ENCODE data around the gene TSC1.

TSC1 gene

GRCh38 chr9:132909311-132909710 lies 35.1 kb downstream of the TSC1 start:
- Histone ChIP-seq H3K4me1 (ENCODE audit: insufficient read depth, low read length, poor library complexity, severe bottlenecking) (no peaks in the 10 kb centered on the region), H3K4me3 (ENCODE audit: low read length, poor library complexity, severe bottlenecking) (no peak overlapping the region), H3K9me3 (ENCODE audit: insufficient read depth, low read depth, low read length) (no peaks in the 10 kb centered on the region), H3F3A (ENCODE audit: low read depth) (no peaks in the 10 kb centered on the region), H2AFZ (ENCODE audit: low read length) (no peak overlapping the region), H3K9ac (ENCODE audit: low read depth, low read length, poor library complexity, severe bottlenecking) (no peak overlapping the region), H4K20me1 (ENCODE audit: insufficient read depth, low read length, poor library complexity, severe bottlenecking) (no peaks in the 10 kb centered on the region), H3K9me2 (replicated peaks; ENCODE audit: low read depth, low read length) (no peaks in the 10 kb centered on the region), H3K79me2 (ENCODE audit: insufficient read depth, low read length) (no peaks in the 10 kb centered on the region), H3K4me2 (ENCODE audit: low read depth, low read length, poor library complexity, severe bottlenecking) (no peak overlapping the region), H3K27me3 (ENCODE audit: insufficient read depth, low read length, poor library complexity, severe bottlenecking) (no peaks in the 10 kb centered on the region), H3K36me3 (ENCODE audit: insufficient read depth, low read length) (peaks cover 38% of the 10 kb centered on the region; the same call in 1 of the 2 replicates)
- no peak for TF ChIP-seq EZH2phosphoT487 (IDR thresholded peaks at IDR 0.05; ENCODE audit: borderline replicate concordance)
- no peak for TF ChIP-seq CTCF (conservative IDR thresholded peaks at IDR 0.05; ENCODE audit: low read length)

DNA sequence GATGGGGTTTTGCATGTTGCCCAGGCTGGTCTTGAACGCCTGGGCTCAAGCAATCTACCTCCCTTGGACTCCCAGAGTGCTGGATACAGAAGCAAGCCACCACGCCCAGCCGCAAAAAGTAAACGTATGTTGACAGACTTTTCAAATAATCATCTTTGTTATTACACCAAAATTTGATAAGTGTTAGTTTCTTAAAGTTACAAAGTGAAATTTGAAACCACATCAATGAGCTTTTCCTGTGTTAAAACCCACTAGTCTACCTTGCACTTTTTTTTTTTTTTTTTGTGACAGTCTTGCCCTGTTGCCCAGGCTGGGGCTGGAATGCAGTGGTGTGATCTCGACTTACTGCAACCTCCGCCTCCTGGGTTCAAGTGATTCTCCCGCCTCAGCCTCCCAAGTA lies 35.8 kb downstream of the TSC1 start:
- TF ChIP-seq CTCF (conservative IDR thresholded peaks at IDR 0.05; ENCODE audit: low read length), result no peak
- TF ChIP-seq EZH2phosphoT487 (IDR thresholded peaks at IDR 0.05; ENCODE audit: borderline replicate concordance), result no peak
- H3K9me2 ChIP-seq (replicated peaks; ENCODE audit: low read depth, low read length), result no peaks in the 10 kb centered on the region

DNA sequence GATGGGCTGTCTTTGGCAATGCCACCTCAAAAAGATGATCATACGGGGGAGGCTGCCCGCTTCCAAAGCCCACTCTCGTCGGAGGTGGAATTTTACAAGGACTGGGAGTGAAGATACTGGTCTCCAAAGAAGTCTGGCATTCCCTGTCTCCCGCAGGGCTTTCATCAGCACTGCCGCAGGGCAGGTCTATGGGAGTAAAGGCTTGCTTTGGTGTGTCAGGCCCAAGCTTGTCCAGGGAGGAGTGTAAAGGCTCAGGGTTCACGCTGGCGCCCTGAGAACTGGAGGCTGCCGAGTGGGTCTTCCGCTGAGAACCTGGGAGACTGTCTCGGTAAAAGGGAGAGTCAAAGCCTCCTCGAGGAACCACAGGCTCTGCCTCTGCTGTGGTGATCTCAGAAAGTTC lies 38.7 kb downstream of the TSC1 start:
- Histone ChIP-seq H3K79me2 (ENCODE audit: insufficient read depth, low read length) (no peaks in the 10 kb centered on the region), H3K9ac (ENCODE audit: low read depth, low read length, poor library complexity, severe bottlenecking) (no peak overlapping the region), H3K27me3 (ENCODE audit: insufficient read depth, low read length, poor library complexity, severe bottlenecking) (no peaks in the 10 kb centered on the region), H3K9me2 (replicated peaks; ENCODE audit: low read depth, low read length) (no peaks in the 10 kb centered on the region), H3K4me3 (ENCODE audit: low read length, poor library complexity, severe bottlenecking) (no peak overlapping the region), H4K20me1 (ENCODE audit: insufficient read depth, low read length, poor library complexity, severe bottlenecking) (no peaks in the 10 kb centered on the region), H3F3A (ENCODE audit: low read depth) (no peaks in the 10 kb centered on the region), H3K36me3 (ENCODE audit: insufficient read depth, low read length) (peaks cover 25% of the 10 kb centered on the region; the same call in 1 of the 2 replicates), H3K4me2 (ENCODE audit: low read depth, low read length, poor library complexity, severe bottlenecking) (no peak overlapping the region), H3K9me3 (ENCODE audit: insufficient read depth, low read depth, low read length) (no peaks in the 10 kb centered on the region), H2AFZ (ENCODE audit: low read length) (no peak overlapping the region), H3K4me1 (ENCODE audit: insufficient read depth, low read length, poor library complexity, severe bottlenecking) (peaks cover 10% of the 10 kb centered on the region)
- TF ChIP-seq CTCF (conservative IDR thresholded peaks at IDR 0.05; ENCODE audit: low read length), result no peak

More for the DNA sequence above, 35.8 kb downstream of the TSC1 start:
- no peaks in the 10 kb centered on the region for H3K27me3 ChIP-seq (ENCODE audit: insufficient read depth, low read length, poor library complexity, severe bottlenecking)
- no peak overlapping the region for H3K4me2 ChIP-seq (ENCODE audit: low read depth, low read length, poor library complexity, severe bottlenecking)
- peaks cover 37% of the 10 kb centered on the region; the same call in 1 of the 2 replicates for H3K36me3 ChIP-seq (ENCODE audit: insufficient read depth, low read length)
- no peak overlapping the region for H2AFZ ChIP-seq (ENCODE audit: low read length)
- no peaks in the 10 kb centered on the region for H4K20me1 ChIP-seq (ENCODE audit: insufficient read depth, low read length, poor library complexity, severe bottlenecking)
- H3K4me1 ChIP-seq (ENCODE audit: insufficient read depth, low read length, poor library complexity, severe bottlenecking), result no peaks in the 10 kb centered on the region
- no peaks in the 10 kb centered on the region for H3K9me3 ChIP-seq (ENCODE audit: insufficient read depth, low read depth, low read length)
- no peak overlapping the region for H3K9ac ChIP-seq (ENCODE audit: low read depth, low read length, poor library complexity, severe bottlenecking)
- H3K79me2 ChIP-seq (ENCODE audit: insufficient read depth, low read length), result no peaks in the 10 kb centered on the region
- H3F3A ChIP-seq (ENCODE audit: low read depth), result no peaks in the 10 kb centered on the region
- H3K4me3 ChIP-seq (ENCODE audit: low read length, poor library complexity, severe bottlenecking), result no peak overlapping the region
